A673 (cell line): ENCODE results near the gene TTLL10. TPM values are rescaled to one million over a fixed set of nuclear protein-coding genes. Genes with fewer than 3 reads are reported as not detected.

Experiments
- BruUV-seq: library from RNA; stranded (reverse); fragments of 400-500 nt; replicated peaks from 2 replicates; lab custom pipeline; 2021; lab: Mats Ljungman, UMichigan
- CTCF ChIA-PET: fragments of 300-600 bp; sonication (Branson Sonifier 250); formaldehyde crosslinking; loops from one replicate; lab custom pipeline; 2022; ENCODE audit warnings: antibody characterized with exemption; lab: Charles Lee
- POLR2A ChIA-PET: fragments of 300-600 bp; sonication (Branson Sonifier 250); formaldehyde crosslinking; loops from one replicate; lab custom pipeline; 2022; ENCODE audit warnings: antibody characterized with exemption; ENCODE audit not compliant: low non-redundant PET; lab: Charles Lee
- DNase-seq: peaks from one replicate; pipeline ENCODE4 v3.0.0-alpha.2; 2015; ENCODE audit warnings: low spot score
- H3K27ac ChIP-seq: fragments of 200-600 bp; sonication (generic); 2 replicates; pipeline ENCODE4 v1.5.1; 2016; ENCODE audit warnings: mixed run types, low read depth, mild to moderate bottlenecking, mixed read lengths, antibody characterized with exemption, low read length; ENCODE audit not compliant: poor library complexity, severe bottlenecking
- H3K27me3 ChIP-seq: fragments of 200-600 bp; sonication (generic); replicated peaks from 2 replicates; pipeline ENCODE4 v1.6.1; 2017; ENCODE audit warnings: mixed run types, low read depth, mild to moderate bottlenecking, mixed read lengths, antibody characterized with exemption, low read length; ENCODE audit not compliant: insufficient read depth, poor library complexity
- H3K36me3 ChIP-seq: fragments of 200-600 bp; sonication (generic); 2 replicates; pipeline ENCODE4 v1.6.1; 2016; ENCODE audit warnings: mixed run types, mild to moderate bottlenecking, mixed read lengths, antibody characterized with exemption, low read length; ENCODE audit not compliant: insufficient read depth, poor library complexity, severe bottlenecking
- H3K4me1 ChIP-seq: fragments of 200-600 bp; sonication (generic); 2 replicates; pipeline ENCODE4 v1.6.1; 2017; ENCODE audit warnings: mixed run types, mild to moderate bottlenecking, mixed read lengths, antibody characterized with exemption, low read length; ENCODE audit not compliant: insufficient read depth, poor library complexity, severe bottlenecking
- H3K4me3 ChIP-seq: fragments of 200-600 bp; sonication (generic); 2 replicates; pipeline ENCODE4 v1.5.1; 2016; ENCODE audit warnings: low read depth, mixed run types, mild to moderate bottlenecking, mixed read lengths, low read length; ENCODE audit not compliant: poor library complexity, severe bottlenecking
- H3K9me3 ChIP-seq: fragments of 200-600 bp; sonication (generic); 2 replicates; pipeline ENCODE4 v1.6.1; 2016; ENCODE audit warnings: mixed run types, low read depth, mild to moderate bottlenecking, mixed read lengths, antibody characterized with exemption, low read length; ENCODE audit not compliant: poor library complexity, severe bottlenecking
- CTCF ChIP-seq: fragments of 300-800, 200-600 bp; sonication (generic); conservative IDR thresholded peaks from 2 replicates; pipeline ENCODE4 v1.5.1; 2017; ENCODE audit warnings: low read depth, mild to moderate bottlenecking, antibody characterized with exemption, low read length, moderate library complexity, mixed read lengths
- EZH2 ChIP-seq: fragments of 200-600 bp; sonication (generic); IDR thresholded peaks from 2 replicates; pipeline ENCODE4 v1.6.1; 2017; ENCODE audit warnings: borderline replicate concordance, low read depth, mild to moderate bottlenecking, mixed read lengths, antibody characterized with exemption, low read length; ENCODE audit not compliant: poor library complexity, severe bottlenecking
- intact Hi-C: fragments of 100-400 bp; cut with micrococcal nuclease; formaldehyde crosslinking; loops from one replicate; pipeline ENCODE4 v1.10.0; 2022; ENCODE audit not compliant: unreplicated experiment
- total RNA-seq: library from RNA; stranded (reverse); gene quantifications from 2 replicates; pipeline ENCODE4 v1.2.3, GENCODE V29; 2021

TTLL10 gene
- total RNA-seq, 1 experiment from 2014 or later: not detected

GRCh38 chr1:1225913-1226312, 52.2 kb downstream of the TTLL10 start:
- Histone ChIP-seq H3K36me3 (peaks cover 31% of the 10 kb centered on the region), H3K4me1 (peaks cover 8% of the 10 kb centered on the region), H3K9me3 (no peaks in the 10 kb centered on the region), H3K27ac (no peak overlapping the region), H3K27me3 (no peaks in the 10 kb centered on the region), H3K4me3 (no peak overlapping the region)
- BruUV-seq: no TSS peak
- no peak for TF ChIP-seq CTCF
- no peak for TF ChIP-seq EZH2
- intact Hi-C loops: no loop called here
- ChIA-PET CTCF (no interaction called here), POLR2A (no interaction called here)
- DNase-seq: no peak

- no peak overlapping the region for H3K27ac ChIP-seq
- no peak overlapping the region for H3K4me3 ChIP-seq
- TF ChIP-seq CTCF: no peak
- TF ChIP-seq EZH2: no peak
- DNase-seq: no peak
- H3K36me3 ChIP-seq: peaks cover 28% of the 10 kb centered on the region
- ChIA-PET CTCF (no interaction called here), POLR2A (no interaction called here)
- no TSS peak for BruUV-seq
- H3K9me3 ChIP-seq: no peaks in the 10 kb centered on the region
- intact Hi-C loops: no loop called here
- H3K4me1 ChIP-seq: peaks cover 8% of the 10 kb centered on the region
- no peaks in the 10 kb centered on the region for H3K27me3 ChIP-seq
Observed at GRCh38 chr1:1226566-1227362, 53.1 kb downstream of the TTLL10 start.

- no peaks in the 10 kb centered on the region for H3K9me3 ChIP-seq
- intact Hi-C loops: no loop called here
- CTCF ChIA-PET: no interaction called here
- BruUV-seq: no TSS peak
- POLR2A ChIA-PET: no interaction called here
- no peak for DNase-seq
- no peaks in the 10 kb centered on the region for H3K27me3 ChIP-seq
- peaks cover 25% of the 10 kb centered on the region for H3K36me3 ChIP-seq
- no peak overlapping the region for H3K27ac ChIP-seq
- no peak overlapping the region for H3K4me3 ChIP-seq
- no peak for TF ChIP-seq EZH2
- TF ChIP-seq CTCF: no peak
- peaks cover 8% of the 10 kb centered on the region for H3K4me1 ChIP-seq
Observed at GRCh38 chr1:1227386-1227785, 53.7 kb downstream of the TTLL10 start.
